ENCODE measurements around the gene ITGB1BP1. TPM values are rescaled to one million over a fixed set of nuclear protein-coding genes. Genes with fewer than 3 reads are reported as not detected.

Gene ITGB1BP1
- total RNA-seq, 2 donors from 2014 or later = 26.9 to 36.8 TPM

GRCh38 chr2:9408641-9409151 lies 14.6 kb downstream of the ITGB1BP1 start:
- Histone ChIP-seq H3K27me3 (replicated peaks; ENCODE audit: insufficient read depth) (no peaks in the 10 kb centered on the region), H3K4me3 (no peak overlapping the region), H3K4me1 (replicated peaks) (no peaks in the 10 kb centered on the region), H3K36me3 (no peaks in the 10 kb centered on the region), H3K9me3 (no peaks in the 10 kb centered on the region), H3K27ac (peak overlapping the region in 1 of 2 donors; percentile 15)
- TF ChIP-seq CTCF (IDR thresholded peaks at IDR 0.05) (no peak), POLR2A (IDR thresholded peaks at IDR 0.05) (no peak), POLR2AphosphoS5 (IDR thresholded peaks at IDR 0.05) (peak; percentile 62)
- intact Hi-C loops (cut with DNase I) = no loop called here
- WGBS = 44% methylated on average over 9 of the region's 9 CpGs
- DNase-seq (ENCODE audit: low spot score) = peak; percentile 45

GRCh38 chr2:9407363-9407811 lies 15.9 kb downstream of the ITGB1BP1 start:
- DNase-seq (ENCODE audit: low spot score) = no peak
- no peaks in the 10 kb centered on the region for H3K9me3 ChIP-seq
- TF ChIP-seq POLR2AphosphoS5 (IDR thresholded peaks at IDR 0.05) (no peak), CTCF (IDR thresholded peaks at IDR 0.05) (no peak), POLR2A (IDR thresholded peaks at IDR 0.05) (no peak)
- intact Hi-C loops (cut with DNase I) = no loop called here
- H3K27ac ChIP-seq = no peak overlapping the region
- no peaks in the 10 kb centered on the region for H3K27me3 ChIP-seq (replicated peaks; ENCODE audit: insufficient read depth)
- H3K36me3 ChIP-seq = no peaks in the 10 kb centered on the region
- no peaks in the 10 kb centered on the region for H3K4me1 ChIP-seq (replicated peaks)
- 62% methylated on average over 8 of the region's 8 CpGs for WGBS
- H3K4me3 ChIP-seq = no peak overlapping the region

- Histone ChIP-seq H3K36me3 (no peaks in the 10 kb centered on the region), H3K27me3 (replicated peaks; ENCODE audit: insufficient read depth) (no peaks in the 10 kb centered on the region), H3K9me3 (no peaks in the 10 kb centered on the region), H3K4me1 (replicated peaks) (no peaks in the 10 kb centered on the region), H3K4me3 (no peak overlapping the region), H3K27ac (no peak overlapping the region)
- TF ChIP-seq CTCF (IDR thresholded peaks at IDR 0.05) = no peak
- intact Hi-C loops (cut with DNase I) = no loop called here
- WGBS = 58% methylated on average over 13 of the region's 13 CpGs
- DNase-seq (ENCODE audit: low spot score) = no peak
Observed at GRCh38 chr2:9406529-9407362, 16.6 kb downstream of the ITGB1BP1 start.

GRCh38 chr2:9405636-9406035 lies 17.7 kb downstream of the ITGB1BP1 start:
- 100% methylated on average over 2 of the region's 2 CpGs for WGBS
- H3K36me3 ChIP-seq = no peaks in the 10 kb centered on the region
- no peak for TF ChIP-seq CTCF (IDR thresholded peaks at IDR 0.05)
- no peak for TF ChIP-seq POLR2AphosphoS5 (IDR thresholded peaks at IDR 0.05)
- TF ChIP-seq POLR2A (IDR thresholded peaks at IDR 0.05) = no peak
- H3K27ac ChIP-seq = no peak overlapping the region
- intact Hi-C loops (cut with DNase I) = no loop called here
- no peak for DNase-seq (ENCODE audit: low spot score)
- H3K27me3 ChIP-seq (replicated peaks; ENCODE audit: insufficient read depth) = no peaks in the 10 kb centered on the region
- H3K9me3 ChIP-seq = no peaks in the 10 kb centered on the region
- no peaks in the 10 kb centered on the region for H3K4me1 ChIP-seq (replicated peaks)
- H3K4me3 ChIP-seq = no peak overlapping the region

- 56% methylated on average over 4 of the region's 4 CpGs for WGBS
- Histone ChIP-seq H3K36me3 (no peaks in the 10 kb centered on the region), H3K4me3 (no peak overlapping the region), H3K27ac (no peak overlapping the region), H3K27me3 (replicated peaks; ENCODE audit: insufficient read depth) (no peaks in the 10 kb centered on the region), H3K4me1 (replicated peaks) (no peaks in the 10 kb centered on the region), H3K9me3 (no peaks in the 10 kb centered on the region)
- no peak for TF ChIP-seq POLR2A (IDR thresholded peaks at IDR 0.05)
- TF ChIP-seq POLR2AphosphoS5 (IDR thresholded peaks at IDR 0.05) = no peak
- no peak for TF ChIP-seq CTCF (IDR thresholded peaks at IDR 0.05)
- intact Hi-C loops (cut with DNase I) = no loop called here
- no peak for DNase-seq (ENCODE audit: low spot score)
Observed at GRCh38 chr2:9404451-9404850, 18.9 kb downstream of the ITGB1BP1 start.

Data from prostate gland (tissue), 2 donors.